H1 (cell line): Measurements from ENCODE around the gene EFEMP2. TPM values are rescaled to one million over a fixed set of nuclear protein-coding genes. Genes with fewer than 3 reads are reported as not detected.

Experiments
- CTCF ChIA-PET: fragments of 300-600 bp; sonication (Branson Sonifier 250); formaldehyde crosslinking; loops from one replicate; lab custom pipeline; 2021; ENCODE audit not compliant: partially characterized antibody; lab: Charles Lee
- POLR2A ChIA-PET: fragments of 300-600 bp; sonication (Branson Sonifier 250); formaldehyde crosslinking; loops from one replicate; lab custom pipeline; 2021; ENCODE audit warnings: inconsistent platforms; ENCODE audit not compliant: partially characterized antibody; lab: Charles Lee
- DNase-seq, 2 experiments: peaks; one replicate each; pipeline versions ENCODE4 v3.0.0 to v3.0.0-alpha.2; 2010 to 2022; ENCODE audit warnings: low spot score in 2 of 2, low read depth in 1 of 2, mixed read lengths in 1 of 2
- FAIRE-seq: peaks from 2 replicates; lab custom pipeline; 2011; peaks lifted over from hg19 to GRCh38; lab: Jason Lieb, UNC
- H2AFZ ChIP-seq: 2 replicates; pipeline ENCODE4 v1.8.1; 2012; ENCODE audit warnings: low read length, inconsistent platforms
- H2AK5ac ChIP-seq: 2 replicates; pipeline ENCODE4 v1.6.1; 2013; ENCODE audit warnings: low read depth, low read length
- H2BK120ac ChIP-seq: replicated peaks from 2 replicates; pipeline ENCODE3; 2013; ENCODE audit warnings: low read depth, low read length, inconsistent platforms
- H2BK12ac ChIP-seq: 2 replicates; pipeline ENCODE4 v1.6.1; 2013; ENCODE audit warnings: low read depth, low read length
- H2BK15ac ChIP-seq: 2 replicates; pipeline ENCODE4 v1.6.1; 2013; ENCODE audit warnings: low read length
- H2BK20ac ChIP-seq: 2 replicates; pipeline ENCODE4 v1.6.1; 2013; ENCODE audit warnings: low read length
- H2BK5ac ChIP-seq: 2 replicates; pipeline ENCODE4 v1.6.1; 2013; ENCODE audit warnings: low read depth, low read length
- H3K14ac ChIP-seq: 2 replicates; pipeline ENCODE4 v1.6.1; 2013; ENCODE audit warnings: inconsistent platforms; ENCODE audit not compliant: insufficient read length
- H3K18ac ChIP-seq: 2 replicates; pipeline ENCODE4 v1.6.1; 2013; ENCODE audit warnings: low read length; ENCODE audit errors: extremely low read depth
- H3K23ac ChIP-seq: 2 replicates; pipeline ENCODE4 v1.6.1; 2013; ENCODE audit warnings: inconsistent platforms; ENCODE audit not compliant: insufficient read length
- H3K23me2 ChIP-seq: 2 replicates; pipeline ENCODE4 v1.6.1; 2013; ENCODE audit warnings: low read depth, low read length
- H3K27ac ChIP-seq: 2 replicates; pipeline ENCODE4 v1.6.1; 2011; ENCODE audit warnings: low read depth, low read length, inconsistent platforms
- H3K27me3 ChIP-seq, 4 experiments: replicated peaks in 1 of 4; 1 replicate in 1 of 4; 2 replicates in 3 of 4; pipeline versions ENCODE4 v1.6.1 to v1.8.1; 2011 to 2013; ENCODE audit warnings: low read length in 3 of 4, mild to moderate bottlenecking in 3 of 4, inconsistent platforms in 2 of 4, mixed read lengths in 2 of 4, moderate library complexity in 1 of 4; ENCODE audit not compliant: control insufficient read depth in 3 of 4, insufficient read depth in 3 of 4; ENCODE audit errors: extremely low read depth in 1 of 4
- H3K36me3 ChIP-seq, 4 experiments: 2 replicates each; pipeline versions ENCODE4 v1.6.1 to v1.8.1; 2011 to 2013; ENCODE audit warnings: mild to moderate bottlenecking in 4 of 4, low read length in 3 of 4, moderate library complexity in 2 of 4, control low read depth in 1 of 4, inconsistent platforms in 1 of 4; ENCODE audit not compliant: insufficient read depth in 4 of 4, control insufficient read depth in 2 of 4
- H3K4ac ChIP-seq: replicated peaks from 2 replicates; pipeline ENCODE3; 2013; ENCODE audit warnings: low read length, low read depth, mixed read lengths, inconsistent platforms; ENCODE audit not compliant: insufficient read length
- H3K4me1 ChIP-seq, 4 experiments: replicated peaks in 1 of 4; 1 replicate in 1 of 4; 2 replicates in 3 of 4; pipeline versions ENCODE4 v1.6.1 to v1.8.1; 2011 to 2013; ENCODE audit warnings: low read length in 3 of 4, inconsistent platforms in 2 of 4, mixed read lengths in 1 of 4; ENCODE audit not compliant: insufficient read depth in 4 of 4, control insufficient read depth in 3 of 4
- H3K4me2 ChIP-seq, 2 experiments: 2 replicates each; pipeline versions ENCODE4 v1.6.1 to v1.8.1; 2011 to 2013; ENCODE audit warnings: low read depth in 2 of 2, low read length in 2 of 2, control low read depth in 1 of 2, inconsistent platforms in 1 of 2, mild to moderate bottlenecking in 1 of 2; ENCODE audit not compliant: insufficient read depth in 1 of 2
- H3K4me3 ChIP-seq, 4 experiments: fragments of 200-600, 300-600 bp in 1 of 4; sonication (generic), shearing (Covaris generic), sonication (Bioruptor Twin) in 1 of 4; 2 replicates each; pipeline versions ENCODE4 v1.5.1 to v1.8.1; 2011 to 2016; ENCODE audit warnings: low read length in 4 of 4, low read depth in 3 of 4, control low read depth in 2 of 4, inconsistent platforms in 2 of 4, mild to moderate bottlenecking in 2 of 4, mixed read lengths in 1 of 4, moderate library complexity in 1 of 4; ENCODE audit not compliant: insufficient read depth in 2 of 4; ENCODE audit errors: extremely low read depth in 1 of 4
- H3K56ac ChIP-seq: replicated peaks from 2 replicates; pipeline ENCODE3; 2013; ENCODE audit warnings: low read depth, mild to moderate bottlenecking, mixed read lengths, low read length, inconsistent platforms; ENCODE audit not compliant: insufficient read length
- H3K79me1 ChIP-seq: 2 replicates; pipeline ENCODE4 v1.6.1; 2013; ENCODE audit warnings: low read depth, low read length, control low read depth
- H3K79me2 ChIP-seq, 2 experiments: 2 replicates each; pipeline versions ENCODE4 v1.6.1 to v1.8.1; 2012 to 2013; ENCODE audit warnings: low read length in 2 of 2, mild to moderate bottlenecking in 2 of 2, inconsistent platforms in 1 of 2; ENCODE audit not compliant: insufficient read depth in 2 of 2, control insufficient read depth in 1 of 2
- H3K9ac ChIP-seq, 4 experiments: replicated peaks in 1 of 4; 1 replicate in 1 of 4; 2 replicates in 3 of 4; pipeline versions ENCODE4 v1.6.1 to v1.8.1; 2011 to 2013; ENCODE audit warnings: low read depth in 3 of 4, low read length in 3 of 4, control low read depth in 2 of 4, mild to moderate bottlenecking in 2 of 4, moderate library complexity in 2 of 4, inconsistent platforms in 1 of 4; ENCODE audit errors: extremely low read depth in 1 of 4
- H3K9me3 ChIP-seq, 2 experiments: 2 replicates each; pipeline versions ENCODE4 v1.6.1 to v1.8.1; 2012 to 2013; ENCODE audit warnings: mild to moderate bottlenecking in 2 of 2, moderate library complexity in 2 of 2, control low read depth in 1 of 2, inconsistent platforms in 1 of 2, low read depth in 1 of 2, low read length in 1 of 2, mixed read lengths in 1 of 2; ENCODE audit not compliant: insufficient read depth in 2 of 2
- H4K20me1 ChIP-seq, 2 experiments: replicated peaks in 1 of 2; 2 replicates each; pipeline versions ENCODE3 to v1.8.1; 2011 to 2013; ENCODE audit warnings: inconsistent platforms in 2 of 2, low read length in 2 of 2, mild to moderate bottlenecking in 1 of 2; ENCODE audit not compliant: insufficient read depth in 2 of 2, control insufficient read depth in 1 of 2
- H4K5ac ChIP-seq: 2 replicates; pipeline ENCODE4 v1.6.1; 2013; ENCODE audit warnings: low read length, low read depth, mixed read lengths, inconsistent platforms; ENCODE audit not compliant: insufficient read length
- H4K8ac ChIP-seq: 2 replicates; pipeline ENCODE4 v1.8.0; 2013; ENCODE audit warnings: mild to moderate bottlenecking, moderate library complexity, low read length, inconsistent platforms; ENCODE audit not compliant: insufficient read depth; ENCODE audit errors: extremely low read depth
- H4K91ac ChIP-seq: replicated peaks from 2 replicates; pipeline ENCODE3; 2013; ENCODE audit warnings: low read length, mixed read lengths, inconsistent platforms; ENCODE audit not compliant: insufficient read length
- BACH1 ChIP-seq: IDR thresholded peaks from 2 replicates; pipeline ENCODE4 v1.6.1; 2012; ENCODE audit warnings: low read length, improper control_type of control experiment
- CREB1 ChIP-seq: IDR thresholded peaks from 2 replicates; pipeline ENCODE4 v1.6.1; 2012; ENCODE audit warnings: inconsistent platforms
- GABPA ChIP-seq: IDR thresholded peaks from 2 replicates; pipeline ENCODE4 v1.6.1; 2011; ENCODE audit warnings: mild to moderate bottlenecking, low read length, moderate library complexity, borderline replicate concordance; ENCODE audit not compliant: insufficient read depth
- PHF8 ChIP-seq: fragments of 200-600 bp; sonication (generic); conservative IDR thresholded peaks from 2 replicates; pipeline ENCODE4 v1.7.1; 2012; ENCODE audit warnings: low read depth, mild to moderate bottlenecking, inconsistent platforms, low read length, moderate library complexity
- POLR2A ChIP-seq, 2 experiments: IDR thresholded peaks; 1 replicate in 1 of 2; 2 replicates in 1 of 2; pipeline ENCODE4 v1.6.1; 2011; ENCODE audit warnings: low read depth in 2 of 2, low read length in 2 of 2, mild to moderate bottlenecking in 2 of 2; ENCODE audit errors: control extremely low read depth in 1 of 2
- SAP30 ChIP-seq: fragments of 300-600 bp; sonication (generic); IDR thresholded peaks from 2 replicates; pipeline ENCODE4 v1.7.1; 2012; ENCODE audit warnings: low read length, moderate library complexity, mild to moderate bottlenecking, inconsistent platforms; ENCODE audit not compliant: insufficient read depth, insufficient replicate concordance
- WGBS, 2 experiments: shearing (Covaris generic) in 1 of 2; methylation state at CpG; one replicate each; pipeline versions ENCODE4 v1.1.6 to v1.1.7; 2013 to 2015; ENCODE audit warnings: low lambda C conversion rate in 2 of 2, mixed read lengths in 2 of 2, inconsistent platforms in 1 of 2, low coverage in 1 of 2, missing lambda C conversion rate in 1 of 2; ENCODE audit not compliant: insufficient replicate concordance in 2 of 2, insufficient coverage in 1 of 2, insufficient read length in 1 of 2; ENCODE audit errors: extremely low coverage in 1 of 2, missing lambda C conversion rate in 1 of 2; 5-methylcytosine and 5-hydroxymethylcytosine counted together
- polyA plus RNA-seq, 7 experiments: library from polyadenylated mRNA; depleted of rRNA in 3 of 7; stranded (reverse) in 5 of 7; unstranded in 2 of 7; fragments of >200 nt in 5 of 7; fragments of 200-250 nt in 2 of 7; gene quantifications; 1 replicate in 5 of 7; 2 replicates in 1 of 7; 4 replicates in 1 of 7; pipeline versions ENCODE4 v1.2.1 to v1.2.3, GENCODE V29; 2011 to 2013; ENCODE audit warnings: missing spikeins in 2 of 7, mixed read lengths in 2 of 7
- total RNA-seq: library from RNA; stranded (reverse); fragmentation: NEBNext Ultra II Directional; extraction: Animal tissue kit (Norgen Biotek cat#: 25700); gene quantifications from 2 replicates; pipeline ENCODE4 v1.2.1, GENCODE V29; 2021

Gene EFEMP2
- total and polyA plus RNA-seq, 2 of the 8 experiments (the other 6 are each of a cell fraction or from before 2014, with no cell fraction given) = 8.8 to 17.2 TPM

- no peak overlapping the region for H3K4ac ChIP-seq
- H3K4me2 ChIP-seq = peak overlapping the region; percentile 78 to 89
- peaks cover 9% of the 10 kb centered on the region; the same call in 1 of the 2 replicates for H3K23me2 ChIP-seq
- TF ChIP-seq CREB1 (no peak), PHF8 (no peak), POLR2A (IDR thresholded peaks at IDR 0.05; ENCODE audit: control extremely low read depth in 1 of 2, low read depth in 2 of 2, low read length in 2 of 2) (no peak), BACH1 (no peak), GABPA (no peak), SAP30 (no peak)
- TF ChIP-seq, all 59 proteins: peak for 0
- H2AFZ ChIP-seq = no peak overlapping the region; the same call in 1 of the 2 replicates
- peak overlapping the region; percentile 39 to 71 (median 52) for H3K4me3 ChIP-seq
- H2BK120ac ChIP-seq = peak overlapping the region; percentile 95
- ChIA-PET POLR2A (interaction anchor here (1.1 to 3.7 kb wide), 7 partner anchors 8 to 187 kb away, joined by 3 to 18 read pairs (median 5); partner anchors contain the start of genes BANF1, CCDC85B, CFL1 and EFEMP2), CTCF (interaction anchor here (0.7 to 9.7 kb wide), 11 partner anchors 11 to 305 kb away, joined by 3 to 150 read pairs (median 3); partner anchors contain the start of genes CCDC85B, FIBP and MUS81)
- H3K9ac ChIP-seq = peak overlapping the region in 3 of 4 experiments; percentile 13 to 43 (median 13); a peak in 2 of 7 replicates
- H2BK12ac ChIP-seq = no peak overlapping the region
- no peak overlapping the region for H2BK20ac ChIP-seq
- FAIRE-seq = no peak
- no peaks in the 10 kb centered on the region for H3K79me2 ChIP-seq
- no peaks in the 10 kb centered on the region for H3K9me3 ChIP-seq
- no peak overlapping the region for H3K14ac ChIP-seq
- H3K23ac ChIP-seq = no peak overlapping the region
- H3K27me3 ChIP-seq = peaks cover 15 to 41% (median 35%) of the 10 kb centered on the region in 4 experiments
- peak overlapping the region; percentile 80 for H4K91ac ChIP-seq
- H4K5ac ChIP-seq = no peak overlapping the region
- H2AK5ac ChIP-seq = peak overlapping the region; percentile 65; the same call in 1 of the 2 replicates
- no peaks in the 10 kb centered on the region; the same call in 1 of the 2 replicates for H3K79me1 ChIP-seq
- WGBS, 2 experiments = 24% methylated on average over 28 of the region's 28 CpGs; no CpG with 5 or more reads in 1 of the 2 experiments
- H3K4me1 ChIP-seq = peaks cover 3 to 11% (median 8%) of the 10 kb centered on the region in 4 experiments; a peak in 6 of 7 replicates
- DNase-seq = no peak
- peak overlapping the region; percentile 87 for H3K18ac ChIP-seq
- H3K36me3 ChIP-seq = no peaks in the 10 kb centered on the region
- H2BK5ac ChIP-seq = peak overlapping the region; percentile 16; the same call in 1 of the 2 replicates
- H2BK15ac ChIP-seq = no peak overlapping the region
- no peak overlapping the region for H3K56ac ChIP-seq
- H4K8ac ChIP-seq = peak overlapping the region; percentile 91
- no peak overlapping the region for H3K27ac ChIP-seq
- peaks cover 0 to 4% of the 10 kb centered on the region in 2 experiments for H4K20me1 ChIP-seq
Observed at GRCh38 chr11:65898656-65899355, 26.2 kb upstream of the EFEMP2 start.
